COR-L47 (cell line): ENCODE data around the gene PKP4.
"Not testable (repeated sequence)": the region's sequence is repeated elsewhere in the genome, so short reads cannot be mapped to it uniquely, and the experiment has no call there.

Experiments
- DNase-seq: peaks from one replicate; lab custom pipeline; 2025; lab: John Stamatoyannopoulos, UW

The PKP4 gene

DNA sequence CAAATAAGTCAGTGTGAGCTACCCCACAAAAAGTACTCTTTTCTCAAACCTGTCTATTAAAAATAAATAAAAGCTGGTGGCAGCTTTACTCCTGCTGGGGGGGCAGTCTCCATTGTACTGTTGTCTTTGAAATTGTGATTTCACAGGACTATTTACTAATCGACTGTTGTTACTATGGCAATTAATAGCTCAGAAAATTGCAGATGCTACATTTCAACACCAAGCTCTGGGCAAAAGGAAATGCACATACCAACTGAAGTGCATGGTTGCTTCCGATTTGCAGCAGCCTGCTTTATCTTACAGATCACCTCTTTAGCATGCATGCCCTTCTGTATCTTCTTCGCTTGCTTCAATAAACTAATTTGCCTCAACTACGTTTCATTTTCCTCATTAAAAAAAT, 220.8 kb downstream of the PKP4 start:
- peak; percentile 60 for DNase-seq

DNA sequence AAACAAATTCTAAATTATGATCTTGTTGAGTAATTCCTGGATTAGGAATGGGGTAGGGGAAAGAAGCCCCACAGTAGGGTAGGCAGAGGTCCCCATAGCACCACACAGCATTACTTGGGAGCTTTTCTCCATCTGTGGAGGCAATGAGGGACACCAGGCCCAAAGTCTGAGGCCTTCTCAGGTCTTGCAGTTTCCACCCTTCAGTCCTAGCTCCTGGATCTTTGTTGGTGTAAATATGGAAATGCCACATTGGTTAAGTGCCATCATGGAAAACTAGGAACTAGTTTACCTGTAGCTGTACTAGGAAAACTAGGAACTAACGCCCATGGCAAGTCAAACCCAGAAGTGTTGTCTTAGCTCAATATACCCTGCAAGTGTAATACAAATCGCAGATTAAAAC, 225.1 kb downstream of the PKP4 start:
- no peak for DNase-seq

DNA sequence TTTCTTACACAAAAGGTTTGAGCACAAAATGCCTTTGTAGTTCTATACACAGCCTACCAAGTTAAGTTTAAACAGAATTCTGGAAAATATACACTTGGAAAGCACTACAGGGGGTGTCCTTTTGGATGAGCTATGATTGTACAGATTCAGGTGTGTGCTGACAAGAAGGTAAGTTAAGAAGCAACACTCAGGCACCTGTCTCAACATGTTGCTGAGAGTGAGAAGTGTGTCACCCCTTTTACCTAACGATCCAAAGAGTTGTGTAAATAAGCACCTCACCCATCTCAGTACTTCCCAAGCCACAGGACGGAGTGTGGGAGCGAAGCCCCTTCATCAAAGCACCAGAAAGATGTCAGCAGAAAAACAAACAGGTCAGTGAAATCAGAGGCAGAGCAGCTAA, 228.9 kb downstream of the PKP4 start:
- no peak for DNase-seq

DNA sequence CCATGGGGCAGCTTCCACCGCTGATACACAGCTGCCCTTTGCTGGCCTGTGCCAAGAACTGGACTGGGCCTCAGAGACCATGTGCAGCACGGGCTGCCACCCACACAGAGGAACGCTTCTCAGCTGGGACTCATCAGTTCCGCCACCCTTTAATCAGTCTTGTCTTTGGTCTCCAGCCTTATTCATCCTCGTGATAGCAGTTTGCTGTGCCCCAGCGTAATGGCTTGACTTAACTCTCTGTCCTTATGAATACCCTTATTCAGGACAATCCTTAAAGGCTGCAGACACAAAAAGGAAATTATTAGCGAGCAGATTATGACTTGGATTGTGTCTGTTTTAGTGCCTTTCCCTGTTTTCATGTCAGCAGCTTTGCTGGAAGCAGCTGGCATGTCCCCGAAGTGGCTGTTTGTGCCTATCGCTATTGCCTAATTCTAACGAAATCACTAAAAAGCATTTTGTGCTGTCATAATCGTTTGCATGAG, 229.5 kb downstream of the PKP4 start:
- DNase-seq = no peak

DNA sequence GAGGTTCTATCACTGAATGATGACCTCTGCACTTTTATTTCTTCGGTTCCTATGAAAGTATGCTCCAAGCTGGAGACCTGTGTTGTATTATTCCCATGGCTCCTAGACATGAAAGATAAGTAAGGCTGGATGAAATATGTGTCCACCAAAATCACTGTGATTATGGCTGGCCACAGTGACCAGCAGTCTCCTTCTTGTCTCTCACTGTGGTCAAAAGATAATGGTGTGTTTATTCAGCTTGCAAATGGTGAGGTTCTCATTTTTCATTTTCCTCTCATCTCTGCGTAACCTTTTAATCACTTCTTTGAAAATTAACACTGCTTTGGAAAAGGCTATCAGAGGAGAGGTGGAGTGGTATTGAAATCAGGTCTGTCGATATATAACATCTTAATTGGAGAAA, 230.6 kb downstream of the PKP4 start:
- no peak for DNase-seq

DNA sequence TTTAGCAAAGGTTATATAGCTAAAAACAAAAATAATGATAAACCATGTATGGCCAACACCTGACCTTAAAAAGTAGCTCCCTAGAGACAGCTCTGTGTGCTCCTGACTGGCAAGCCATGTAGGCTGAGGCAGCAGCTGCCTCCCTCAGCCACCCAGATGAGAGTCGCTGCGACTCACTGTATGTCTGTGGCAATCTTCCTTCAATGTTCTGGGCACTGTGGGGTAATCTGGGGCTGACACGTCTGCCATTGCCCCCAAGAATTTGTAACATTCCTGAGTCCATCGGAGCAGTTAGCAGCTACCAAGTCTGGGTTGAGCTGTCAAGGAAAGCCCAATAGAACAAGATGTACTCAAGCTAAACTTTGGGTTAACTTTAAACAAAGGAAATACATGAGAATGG, 232.0 kb downstream of the PKP4 start:
- DNase-seq = no peak

DNA sequence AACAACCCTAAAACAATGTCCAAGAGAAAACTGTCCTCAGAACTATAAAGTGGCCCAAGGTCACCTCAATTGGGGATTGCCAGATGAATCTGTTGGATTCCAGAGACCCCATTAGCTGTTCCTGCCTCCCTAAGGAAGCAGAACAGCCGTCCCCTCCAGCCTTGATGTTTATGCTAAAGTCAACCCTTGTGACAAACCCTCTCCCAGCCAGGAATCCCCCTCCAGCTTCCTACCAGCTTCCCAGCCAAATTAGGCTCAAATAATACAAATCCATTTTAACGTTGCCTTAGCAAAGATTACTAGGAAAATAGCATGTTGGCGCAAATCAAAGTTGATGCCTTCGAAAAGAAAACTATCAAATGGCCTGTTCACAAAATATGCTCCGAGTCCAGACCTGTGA, 232.6 kb downstream of the PKP4 start:
- DNase-seq = no peak

DNA sequence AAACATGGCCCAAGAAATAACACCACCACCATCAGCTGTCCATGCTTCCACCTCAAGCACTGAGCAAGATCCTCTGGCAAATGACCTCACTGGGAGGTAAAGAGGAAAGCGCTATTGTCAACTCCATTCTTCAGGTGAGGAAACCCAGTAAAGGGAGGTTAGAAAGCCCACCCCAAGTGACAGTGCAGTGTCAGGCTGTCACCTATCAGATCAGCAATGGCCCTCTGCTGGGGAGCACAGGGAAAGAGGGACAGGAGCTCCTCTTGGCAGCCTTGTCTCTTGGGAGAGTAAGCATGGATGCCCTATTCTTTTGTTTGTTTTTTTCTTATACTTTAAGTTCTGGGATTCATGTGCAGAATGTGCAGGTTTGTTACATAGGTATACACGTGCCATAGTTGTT, 234.1 kb downstream of the PKP4 start:
- no peak for DNase-seq

DNA sequence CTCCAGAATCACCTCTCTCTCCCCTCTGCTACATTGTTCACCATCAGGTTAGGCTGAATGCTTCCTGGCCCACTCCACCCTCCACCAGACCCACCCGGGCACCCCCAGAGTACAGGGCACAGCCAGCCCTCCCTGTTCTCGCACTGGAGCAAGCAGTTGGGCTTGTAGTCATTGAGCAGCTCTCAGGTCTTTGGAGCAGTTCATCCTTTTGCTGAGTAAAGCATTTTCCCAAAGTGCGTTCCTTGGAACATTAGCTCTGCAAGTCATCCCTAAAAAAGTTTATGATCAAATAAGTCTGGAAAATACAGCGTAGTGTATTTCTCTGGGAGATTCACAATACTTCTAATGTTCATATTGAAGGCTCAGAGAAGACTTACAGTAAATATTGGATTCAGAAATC, 234.9 kb downstream of the PKP4 start:
- DNase-seq = no peak

DNA sequence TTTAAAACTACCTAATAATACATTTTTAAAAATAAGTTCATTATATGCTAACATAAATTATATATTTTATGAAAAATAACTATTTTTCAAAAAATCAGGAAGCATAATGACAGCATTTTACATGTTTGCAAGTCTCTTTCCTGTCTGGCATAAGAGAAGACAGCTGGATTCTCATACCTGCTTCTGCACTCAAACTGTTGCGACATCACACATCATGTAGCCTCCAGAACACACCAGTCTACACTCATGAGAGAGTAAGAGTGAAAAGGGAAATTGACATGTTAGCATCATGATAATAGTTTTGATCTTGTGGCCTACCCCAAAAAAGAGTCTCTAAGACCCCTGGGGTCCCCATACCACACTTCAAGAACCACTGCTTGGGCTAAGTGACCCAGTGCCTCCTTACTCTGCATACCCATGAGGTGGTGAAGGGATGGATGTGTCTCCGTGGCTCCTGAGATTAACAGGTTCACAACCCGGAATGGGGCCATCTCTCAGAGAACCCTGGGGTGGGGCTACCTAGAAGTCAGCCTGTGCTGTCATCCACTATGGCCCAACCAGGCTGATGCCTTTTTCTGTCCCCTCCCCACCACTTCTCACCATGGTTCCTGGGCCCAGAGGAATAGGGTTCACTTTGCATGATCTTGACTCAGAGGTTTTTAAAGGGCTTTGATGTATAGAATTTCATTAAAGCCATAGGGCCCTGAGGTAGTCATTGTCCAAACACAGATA, 235.8 kb downstream of the PKP4 start:
- DNase-seq = no peak

DNA sequence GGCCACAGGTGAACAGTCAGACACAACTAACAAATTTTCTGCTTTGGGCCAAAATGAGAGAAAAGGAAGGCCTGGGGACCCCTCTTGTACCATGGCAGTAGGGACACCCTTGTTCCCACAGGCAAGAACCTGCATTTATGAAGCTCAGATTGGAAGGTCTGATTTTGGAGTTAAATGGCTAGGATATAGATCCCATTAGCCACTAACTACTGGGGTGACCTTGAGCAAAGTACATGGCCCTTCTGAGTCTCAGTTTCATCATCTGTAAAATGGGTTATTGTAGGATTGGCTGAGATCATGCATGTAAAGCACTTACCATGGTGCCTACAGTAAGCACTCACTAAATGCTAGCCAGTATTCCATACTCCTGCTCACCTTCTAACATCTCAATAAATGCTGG, 236.7 kb downstream of the PKP4 start:
- no peak for DNase-seq

DNA sequence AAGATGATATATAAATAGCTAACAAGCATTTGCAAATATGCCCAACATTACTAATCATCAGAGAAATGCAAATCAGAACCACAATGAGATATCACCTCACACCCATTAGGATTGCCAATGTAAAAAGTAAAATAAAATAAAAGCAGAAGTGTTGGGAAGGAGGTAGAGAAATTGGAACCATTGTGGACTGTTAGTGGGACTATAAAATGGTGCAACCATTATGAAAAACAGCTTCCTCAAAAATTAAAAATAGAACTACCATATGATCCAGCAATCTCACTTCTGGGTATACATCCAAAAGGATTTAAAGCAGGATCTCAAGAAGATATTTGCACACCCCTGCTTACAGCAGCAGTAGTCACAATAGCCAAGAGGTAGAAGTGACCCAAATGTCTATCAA, 238.6 kb downstream of the PKP4 start:
- DNase-seq = no peak

DNA sequence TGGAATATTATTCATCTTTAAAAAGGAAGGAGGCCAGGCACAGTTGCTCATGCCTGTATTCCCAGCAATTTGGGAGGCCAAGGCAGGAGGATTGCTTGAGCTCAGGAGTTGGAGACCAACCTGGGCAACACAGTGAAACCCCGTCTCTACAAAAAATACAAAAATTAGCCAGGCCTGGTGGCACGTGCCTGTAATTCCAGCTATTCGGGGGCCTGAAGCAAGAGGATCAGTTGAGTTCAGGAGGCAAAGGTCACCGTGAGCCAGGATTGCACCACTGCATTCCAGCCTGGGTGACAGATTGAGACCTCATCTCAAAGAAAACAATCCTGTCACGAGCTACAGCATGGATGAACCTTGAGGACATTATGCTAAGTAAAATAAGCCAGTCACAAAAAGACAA, 239.0 kb downstream of the PKP4 start:
- not testable (repeated sequence) for DNase-seq

DNA sequence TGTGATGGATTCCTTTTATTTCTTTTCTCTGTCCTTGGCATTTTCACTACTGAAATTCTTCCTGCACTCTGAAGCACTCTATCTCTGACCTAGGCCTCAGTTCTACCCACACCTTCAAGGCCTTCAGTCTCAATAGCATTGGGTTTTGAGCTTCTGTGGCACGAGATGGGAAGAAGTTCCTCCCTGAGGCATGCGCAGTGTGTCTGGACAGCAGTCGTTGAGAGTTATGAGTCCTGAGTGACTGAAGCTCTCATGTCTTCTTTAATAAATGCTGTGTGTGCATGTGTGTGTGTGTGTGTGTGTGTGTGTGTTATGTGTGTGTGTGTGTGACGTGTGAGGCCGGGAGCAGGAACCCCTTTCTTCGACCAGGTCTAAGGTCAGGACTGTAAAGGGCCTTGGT, 242.6 kb downstream of the PKP4 start:
- DNase-seq = no peak

DNA sequence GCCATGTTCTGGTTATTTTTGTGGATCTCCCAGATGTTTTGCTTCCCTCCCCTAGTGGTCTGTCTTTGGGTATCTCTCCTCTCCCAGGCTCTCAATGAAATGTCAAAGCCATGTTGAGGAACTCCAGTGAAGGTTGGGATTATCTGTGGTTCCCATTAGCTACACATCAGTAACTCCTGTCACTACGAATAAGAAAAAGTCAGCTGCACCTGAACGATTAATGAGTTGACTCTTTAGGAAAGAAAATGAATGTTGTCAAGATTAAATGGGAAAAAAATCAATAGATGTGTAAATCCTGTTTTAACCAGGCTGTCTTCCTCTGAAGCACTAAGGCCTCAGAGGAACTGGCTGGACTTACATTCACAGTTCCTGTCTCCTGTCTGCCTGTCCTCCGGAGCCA, 244.3 kb downstream of the PKP4 start:
- no peak for DNase-seq

DNA sequence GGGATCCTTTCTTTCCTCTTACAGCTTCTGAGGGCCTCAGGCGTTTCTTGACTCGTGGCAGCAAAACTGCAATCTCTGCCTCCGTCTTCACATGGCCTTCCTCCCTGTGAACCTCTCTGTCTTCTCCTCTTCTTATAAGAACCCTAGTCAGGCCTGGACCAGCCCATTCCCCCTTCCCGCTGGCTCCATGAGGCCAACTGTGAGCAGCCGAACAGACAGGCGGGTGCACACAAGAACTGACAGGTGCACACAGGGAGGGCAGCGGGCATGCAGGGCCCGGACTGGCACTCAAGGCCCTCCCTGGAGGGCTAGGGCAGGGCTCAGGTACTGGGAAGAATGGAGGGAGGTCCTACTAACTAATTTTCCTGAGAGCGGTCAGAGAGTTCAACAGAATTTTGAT, 246.0 kb downstream of the PKP4 start:
- no peak for DNase-seq

DNA sequence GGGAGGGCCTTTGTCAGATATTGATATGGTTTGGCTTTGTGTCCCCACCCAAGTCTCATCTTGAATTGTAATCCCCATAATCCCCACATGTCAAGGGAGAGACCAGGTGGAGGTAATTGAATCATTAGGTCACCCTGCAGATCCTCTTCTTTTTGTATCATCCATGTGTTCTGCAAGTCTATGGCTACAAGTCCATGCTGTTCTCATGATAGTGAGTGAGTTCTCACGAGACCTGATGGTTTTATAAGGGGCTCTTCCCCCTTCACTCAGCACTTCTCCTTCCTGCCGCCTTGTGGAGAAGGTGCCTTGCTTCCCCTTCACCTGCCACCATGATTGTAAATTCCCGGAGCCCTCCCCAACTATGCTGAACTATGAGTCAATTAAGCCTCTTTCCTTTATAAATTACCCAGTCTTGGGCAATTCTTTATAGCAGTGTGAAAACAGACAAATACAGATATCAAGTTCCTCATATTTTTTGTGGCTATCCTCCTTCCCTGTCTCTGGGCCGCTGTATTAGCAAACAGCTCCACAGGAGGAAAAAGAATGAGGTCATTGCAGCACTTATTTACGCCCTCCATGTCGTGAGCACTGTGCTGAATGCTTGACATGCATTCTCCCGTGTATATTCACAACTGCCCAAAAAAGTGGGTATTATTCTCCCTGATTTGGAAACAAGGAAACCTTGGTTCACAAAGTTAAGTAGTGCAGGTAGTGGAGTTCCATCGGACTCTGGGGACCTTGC, 248.1 kb downstream of the PKP4 start:
- DNase-seq = not testable (repeated sequence)

DNA sequence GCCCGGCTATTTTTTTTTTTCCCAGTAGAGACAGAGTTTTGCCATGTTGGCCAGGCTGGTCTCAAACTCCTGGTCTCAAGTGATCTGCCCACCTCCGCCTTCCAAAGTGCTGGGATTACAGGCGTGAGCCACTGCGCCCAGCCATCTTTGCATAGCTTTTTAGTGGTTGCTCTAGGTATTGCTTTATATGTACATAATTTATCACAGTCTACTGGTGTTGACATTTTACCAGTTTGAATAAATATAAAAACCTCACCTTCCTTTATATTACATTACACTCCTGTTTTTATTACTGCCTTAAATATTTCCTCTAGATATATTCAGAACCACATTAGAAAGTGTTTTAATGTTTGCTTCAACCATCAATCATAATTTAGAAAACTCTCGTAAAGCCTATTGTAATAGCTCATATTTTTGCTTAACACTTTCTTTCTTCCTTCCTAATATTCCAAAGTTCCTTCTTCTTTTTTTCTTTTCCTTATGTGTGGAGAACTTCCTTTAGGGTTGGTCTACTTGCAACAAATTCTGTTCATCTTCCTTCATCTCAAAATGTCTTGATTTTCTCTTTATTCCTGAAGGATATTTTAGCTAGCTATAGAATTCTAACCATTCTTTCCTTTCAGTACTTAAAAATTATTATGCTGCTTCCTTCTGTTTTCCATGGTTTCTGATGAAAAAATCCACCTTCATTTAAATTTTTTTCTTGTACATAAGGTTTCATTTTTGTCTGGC, 256.2 kb downstream of the PKP4 start:
- no peak for DNase-seq

DNA sequence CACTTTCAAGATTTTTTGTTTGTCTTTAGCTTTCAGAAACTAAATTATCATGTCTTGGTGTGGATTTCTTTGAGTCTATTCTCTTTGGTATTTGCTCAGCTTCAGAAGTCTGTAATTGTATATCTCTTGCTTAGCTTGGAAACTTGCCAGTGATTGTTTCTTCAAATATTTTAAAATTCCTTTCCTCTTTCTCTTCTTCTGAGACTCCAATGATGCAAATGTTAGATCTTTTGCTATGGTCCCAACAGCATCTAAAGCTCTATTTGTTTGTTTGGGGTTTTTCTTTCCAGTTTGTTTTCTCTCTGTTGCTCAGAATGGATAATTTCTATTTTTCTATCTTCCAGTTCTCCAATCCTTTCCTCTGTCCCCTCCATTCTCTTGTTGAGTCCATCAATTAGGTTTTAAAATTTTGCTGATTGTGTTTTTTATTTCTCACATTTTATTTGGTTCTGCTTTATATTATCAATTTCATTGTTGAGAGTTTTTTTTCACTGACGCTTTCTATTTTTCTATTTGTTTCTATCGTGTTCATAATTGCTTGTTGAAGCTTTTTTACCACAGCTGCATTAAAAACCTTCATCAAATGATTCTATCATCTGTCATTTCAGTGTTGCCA, 256.9 kb downstream of the PKP4 start:
- DNase-seq = no peak

DNA sequence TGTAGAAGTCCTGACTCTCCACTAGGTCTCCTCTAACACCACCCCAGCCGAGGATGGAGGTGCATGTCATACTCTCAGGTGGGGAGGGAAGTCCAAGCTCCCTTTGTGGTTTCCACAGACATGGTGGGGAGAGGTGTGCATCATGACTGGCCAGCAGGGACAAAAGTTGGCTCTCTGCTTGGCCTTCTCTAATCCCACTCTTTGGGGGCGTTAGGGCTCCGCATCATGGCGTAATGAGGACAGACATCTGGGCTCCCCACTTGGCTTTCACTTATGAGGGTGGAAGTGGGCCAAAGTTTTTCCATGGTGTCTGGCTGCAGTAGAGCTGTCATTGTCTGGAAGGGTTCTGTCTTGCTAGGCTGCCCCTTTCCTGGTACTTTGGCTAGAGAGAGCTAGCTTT, 257.7 kb downstream of the PKP4 start:
- no peak for DNase-seq

DNA sequence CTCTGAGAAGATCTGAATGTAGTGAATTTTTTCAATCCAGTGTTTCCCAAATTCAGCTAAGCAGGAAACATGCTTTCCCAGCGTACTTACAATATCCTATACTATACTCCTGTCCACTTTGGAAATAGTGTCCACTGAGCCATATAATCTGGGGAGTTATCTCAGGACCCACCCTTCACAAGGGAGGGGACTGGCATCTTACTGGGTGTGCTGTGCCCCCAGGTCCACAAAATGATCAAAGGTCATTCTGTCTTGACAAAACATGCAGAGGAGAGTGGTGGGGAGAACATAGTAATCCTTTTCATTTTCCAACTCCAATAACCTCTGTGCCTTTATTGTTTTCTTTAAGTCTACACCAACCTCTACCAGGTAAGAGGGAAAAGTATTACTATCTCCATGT, 258.6 kb downstream of the PKP4 start:
- no peak for DNase-seq

DNA sequence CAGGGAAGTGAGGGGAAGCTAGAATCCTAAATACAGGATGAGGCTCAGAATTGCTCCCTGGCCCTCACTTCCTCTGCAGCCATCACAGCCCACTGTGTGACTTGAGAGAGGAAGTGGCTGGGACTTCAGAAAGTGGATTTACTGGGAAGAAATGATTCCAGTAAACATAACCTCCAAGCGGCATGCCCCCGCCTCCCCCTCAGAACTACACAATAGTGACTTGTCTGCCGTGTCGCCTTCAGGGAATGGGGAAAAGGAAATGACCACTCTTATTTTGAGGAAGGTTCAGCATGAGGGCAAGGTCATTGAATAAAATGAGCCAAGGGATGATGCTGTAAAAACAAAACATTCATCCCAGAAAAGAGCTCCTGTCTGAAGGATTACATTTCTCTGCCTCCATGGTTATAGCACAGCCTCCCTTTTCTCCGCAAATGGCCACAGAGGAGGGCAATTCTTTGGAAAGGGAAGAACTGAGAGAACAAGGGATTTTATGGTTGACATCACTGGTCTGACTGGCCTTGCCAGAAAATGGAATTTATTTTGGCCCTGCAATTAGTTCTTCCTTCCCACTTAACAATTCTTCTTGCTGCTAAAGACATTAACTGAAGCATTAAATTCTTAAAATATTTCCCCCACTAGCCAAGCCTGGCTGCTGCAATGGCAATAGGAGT, 259.5 kb downstream of the PKP4 start:
- DNase-seq = no peak
